SIG-M5 (cell line): ENCODE measurements around the gene ELF5.

ENCODE experiments used
- DNase-seq: peaks from one replicate; lab custom pipeline; 2025; lab: John Stamatoyannopoulos, UW

The ELF5 gene

DNA sequence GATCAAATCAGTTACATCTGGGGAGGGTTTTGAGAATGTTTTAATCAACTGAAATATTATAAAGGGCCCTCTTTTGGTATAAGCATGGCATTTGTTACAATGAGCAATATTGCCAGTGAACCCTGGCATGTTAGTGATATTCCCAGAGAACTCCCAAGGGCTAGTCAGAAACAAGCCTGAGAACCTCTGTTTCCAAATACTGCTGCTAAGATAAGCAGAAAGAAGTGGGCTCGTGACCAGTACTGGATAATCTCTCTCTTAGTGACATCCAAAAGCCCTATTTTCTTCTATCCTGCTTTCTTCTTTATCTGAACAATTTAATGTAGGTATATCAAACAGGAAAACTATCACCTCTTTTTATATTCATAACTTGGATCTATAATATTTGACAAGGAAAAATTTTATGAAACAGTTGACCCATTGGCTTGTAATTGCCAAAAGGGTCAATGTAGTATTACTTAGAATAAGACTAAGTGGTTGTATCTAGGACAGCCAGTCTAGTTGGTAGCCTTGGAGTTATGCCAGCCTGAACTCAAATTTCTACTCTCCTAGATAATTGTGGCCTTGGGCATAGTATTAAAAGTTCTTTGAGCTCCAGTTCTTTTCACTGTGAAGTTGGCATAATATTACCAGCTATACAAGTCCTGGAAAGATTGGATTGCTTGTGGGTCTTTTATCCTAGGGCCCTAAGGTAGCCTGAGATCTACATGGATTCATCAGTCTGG is 59.1 kb downstream of the ELF5 start:
- no peak for DNase-seq

DNA sequence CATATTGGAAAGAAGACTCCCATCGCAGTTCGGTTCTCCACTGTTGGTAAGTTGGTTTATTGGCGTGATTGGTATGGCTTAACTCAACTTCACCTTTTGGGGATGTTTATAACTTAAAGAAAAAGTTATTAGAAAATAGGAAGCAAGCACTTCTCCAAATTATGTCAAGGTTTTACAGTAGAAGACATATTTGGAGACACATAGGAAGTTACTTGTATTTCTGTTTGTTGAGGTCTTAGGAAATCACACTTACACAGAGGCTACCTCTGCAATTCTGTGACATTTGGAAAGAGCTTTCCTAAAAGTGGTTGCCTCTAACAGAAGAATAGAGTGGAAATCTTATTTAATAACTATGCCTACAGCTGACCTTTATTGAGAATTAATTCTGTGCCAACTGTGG is 62.5 kb downstream of the ELF5 start:
- DNase-seq, result peak; percentile 13

DNA sequence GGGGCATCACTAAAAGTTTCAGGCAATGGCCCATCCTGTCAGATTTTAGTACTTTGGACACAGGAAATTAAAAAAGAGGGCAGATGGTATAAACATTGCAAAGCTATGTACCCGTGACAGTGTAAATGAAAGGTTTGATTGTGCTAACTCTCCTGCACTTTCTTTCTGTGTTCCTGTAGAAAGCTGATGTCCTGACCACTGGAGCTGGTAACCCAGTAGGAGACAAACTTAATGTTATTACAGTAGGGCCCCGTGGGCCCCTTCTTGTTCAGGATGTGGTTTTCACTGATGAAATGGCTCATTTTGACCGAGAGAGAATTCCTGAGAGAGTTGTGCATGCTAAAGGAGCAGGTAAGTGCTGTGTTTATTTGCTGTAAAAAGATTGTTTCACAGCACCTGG is 64.6 kb downstream of the ELF5 start:
- no peak for DNase-seq

DNA sequence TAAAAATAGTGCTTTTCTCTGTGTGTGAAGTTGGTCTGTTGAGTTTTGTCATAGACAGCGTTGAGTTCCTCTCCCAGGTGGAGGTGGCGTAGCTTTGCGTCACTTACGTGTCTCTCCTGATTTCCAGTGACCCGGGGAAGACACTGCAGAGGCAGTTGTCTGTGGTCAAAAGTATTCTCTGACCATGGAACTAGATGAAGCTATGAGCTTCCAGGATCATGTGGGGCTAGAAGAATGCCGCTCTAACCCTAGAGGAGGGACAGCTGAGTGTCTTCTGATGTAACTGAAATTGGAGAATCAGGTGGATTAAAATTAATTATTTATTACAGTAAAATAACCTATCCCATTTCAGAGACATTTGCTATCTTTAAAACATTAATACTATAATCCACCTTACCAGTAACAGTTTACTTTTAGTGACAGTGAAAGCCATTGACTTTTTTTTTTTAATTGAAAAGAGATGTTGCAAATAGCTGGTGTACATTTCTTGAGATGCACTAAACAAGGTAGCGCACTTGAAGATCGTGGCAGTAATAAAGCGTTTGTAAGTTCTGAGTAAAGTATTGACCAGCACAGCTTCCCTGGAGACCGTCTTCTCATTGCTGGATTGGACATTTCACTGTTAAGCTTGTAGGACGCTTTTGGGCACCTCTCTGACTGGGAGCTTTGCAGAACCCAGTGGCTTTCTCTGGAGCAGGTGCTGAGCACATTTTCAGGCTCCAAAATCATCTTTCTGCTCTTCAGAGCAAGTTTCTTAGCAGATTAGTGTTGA is 65.2 kb downstream of the ELF5 start:
- DNase-seq, result no peak

DNA sequence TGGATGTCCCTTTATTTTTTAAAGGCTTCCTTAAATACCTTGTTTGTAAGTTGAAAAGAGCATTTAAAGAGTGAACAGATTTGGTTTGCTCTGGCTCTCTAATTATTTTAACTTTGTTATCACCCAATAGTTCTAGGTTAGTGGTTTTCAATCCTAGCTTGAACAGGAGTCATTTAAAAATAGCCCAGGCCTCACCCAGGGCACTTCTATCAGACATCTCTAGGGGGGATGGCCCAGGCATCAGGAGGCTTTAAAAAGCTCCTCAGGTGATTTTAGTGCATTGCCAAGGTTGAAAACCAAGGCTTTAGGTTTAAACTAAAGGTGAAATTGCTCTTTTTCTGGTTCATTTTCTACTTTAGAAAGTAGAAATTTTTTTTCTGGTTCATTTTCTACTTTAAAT is 66.5 kb downstream of the ELF5 start:
- no peak for DNase-seq

DNA sequence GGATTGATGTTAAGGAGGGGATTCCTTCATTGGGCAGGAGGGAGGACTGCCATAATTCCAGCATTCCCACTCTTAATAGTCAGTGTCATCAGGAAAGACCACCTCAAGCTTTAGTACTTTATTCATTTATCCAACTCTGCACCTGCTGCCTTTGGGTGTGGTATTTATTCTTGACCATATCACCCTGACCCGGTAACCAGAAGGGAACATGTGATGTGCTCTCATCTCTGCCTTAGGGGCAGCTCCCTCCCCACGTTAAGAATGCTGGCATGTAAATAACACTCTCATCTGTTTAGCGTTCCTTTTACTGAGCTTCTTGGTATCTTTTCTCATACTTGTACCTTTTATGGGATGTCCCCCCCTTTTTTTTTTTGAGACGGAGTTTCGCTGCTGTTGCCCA is 67.2 kb downstream of the ELF5 start:
- DNase-seq, result no peak

DNA sequence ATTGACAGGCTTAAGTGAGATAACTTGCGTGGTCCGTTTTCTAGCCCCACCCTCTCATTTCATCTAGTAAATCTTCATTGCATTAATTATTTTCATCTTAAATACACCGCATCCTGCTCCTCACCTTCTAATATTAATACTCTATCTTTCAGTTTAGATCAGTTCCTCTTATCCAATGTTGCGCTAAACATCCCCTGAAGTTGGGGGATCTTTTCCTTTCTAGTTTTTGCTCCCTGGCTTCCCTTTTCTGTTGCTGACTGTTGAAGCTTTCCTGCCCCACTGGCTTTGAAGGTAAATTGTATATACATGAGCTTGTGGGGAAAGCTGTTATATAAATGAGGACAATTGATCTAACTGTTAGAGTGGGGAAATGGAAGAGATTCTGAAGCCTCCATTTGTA is 67.6 kb downstream of the ELF5 start:
- no peak for DNase-seq

DNA sequence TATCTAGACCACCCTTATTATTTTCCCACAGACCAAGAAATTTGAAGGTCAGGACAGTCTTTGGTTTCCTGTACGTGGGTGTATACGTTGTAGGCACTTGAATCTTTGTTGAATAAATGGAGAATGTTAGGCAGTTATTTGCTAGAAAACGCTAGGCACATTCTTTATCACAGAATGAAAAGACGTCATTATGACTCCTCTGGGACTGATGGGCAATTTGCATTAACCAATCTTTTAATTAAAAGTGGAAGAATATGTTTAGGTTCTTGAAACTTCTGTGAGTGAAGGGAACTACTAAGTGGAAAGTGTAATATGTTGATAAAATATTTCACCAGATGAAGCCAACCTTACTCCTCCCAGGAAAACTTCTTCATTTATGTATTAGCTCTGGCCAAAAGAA is 69.2 kb downstream of the ELF5 start:
- DNase-seq, result no peak

DNA sequence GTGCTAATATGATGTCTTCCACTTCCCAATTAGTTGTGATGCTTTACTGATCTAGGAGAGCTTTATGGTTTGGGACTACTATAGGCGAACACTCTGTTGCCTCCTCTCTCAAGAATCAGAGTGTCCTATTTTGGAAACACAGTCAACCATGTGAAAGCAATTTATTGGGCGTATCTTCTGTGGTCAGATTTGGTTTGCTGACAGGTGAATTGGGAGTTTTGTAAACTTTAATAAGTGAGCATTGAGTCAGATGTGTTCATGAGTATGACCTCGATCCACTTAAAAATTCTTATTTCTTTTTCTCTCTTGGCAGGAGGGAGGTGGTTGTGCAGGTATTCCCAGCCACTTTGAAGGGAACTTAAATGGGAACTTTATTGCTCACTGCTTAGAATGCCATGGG is 70.5 kb downstream of the ELF5 start:
- no peak for DNase-seq

DNA sequence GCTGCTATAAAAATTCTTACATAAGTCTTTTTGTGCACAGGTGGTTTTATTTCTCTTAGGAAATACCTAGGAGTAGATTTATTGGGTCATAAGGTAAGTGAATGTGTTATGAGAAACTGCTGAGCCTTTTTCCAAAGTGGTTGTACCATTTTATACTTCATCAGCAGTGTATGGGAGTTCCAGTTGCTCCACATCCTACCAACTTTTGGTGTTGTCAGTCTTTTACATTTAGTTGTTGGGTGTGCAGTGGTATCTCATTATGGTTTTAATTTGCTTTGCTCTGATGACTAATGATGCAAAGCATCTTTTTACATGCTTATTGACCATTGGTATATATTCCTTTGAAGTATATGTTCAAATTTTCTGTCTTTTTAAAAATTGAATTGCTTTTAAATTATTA is 71.8 kb downstream of the ELF5 start:
- DNase-seq, result no peak

DNA sequence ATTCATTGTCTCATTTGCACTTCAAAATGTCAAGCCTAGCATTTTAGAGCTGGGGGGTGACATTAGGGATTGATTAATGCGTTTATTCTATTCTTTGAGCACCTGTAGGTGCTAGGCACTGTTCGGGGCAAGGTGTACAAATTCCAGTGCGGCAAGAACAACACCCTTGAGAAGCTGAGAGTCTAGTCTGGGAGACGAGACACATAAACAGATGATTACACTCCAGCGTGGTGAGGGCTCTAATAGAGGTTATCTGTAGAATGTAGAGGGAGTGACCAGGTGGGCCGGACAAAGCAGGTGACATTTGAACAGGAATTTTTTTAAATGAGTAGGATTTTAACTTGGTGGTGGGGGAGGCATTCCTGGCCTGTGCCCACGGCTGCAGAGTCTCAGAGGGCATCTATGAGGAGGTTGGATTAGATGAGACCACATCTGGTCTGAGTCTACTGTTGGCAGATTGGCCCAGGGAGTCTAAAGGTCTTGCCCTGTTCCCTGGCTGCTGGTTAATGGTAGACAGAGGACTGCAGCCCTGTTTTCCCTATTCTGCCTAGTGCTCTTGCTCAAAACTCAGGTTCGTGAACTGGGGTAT is 73.9 kb downstream of the ELF5 start:
- DNase-seq, result no peak

DNA sequence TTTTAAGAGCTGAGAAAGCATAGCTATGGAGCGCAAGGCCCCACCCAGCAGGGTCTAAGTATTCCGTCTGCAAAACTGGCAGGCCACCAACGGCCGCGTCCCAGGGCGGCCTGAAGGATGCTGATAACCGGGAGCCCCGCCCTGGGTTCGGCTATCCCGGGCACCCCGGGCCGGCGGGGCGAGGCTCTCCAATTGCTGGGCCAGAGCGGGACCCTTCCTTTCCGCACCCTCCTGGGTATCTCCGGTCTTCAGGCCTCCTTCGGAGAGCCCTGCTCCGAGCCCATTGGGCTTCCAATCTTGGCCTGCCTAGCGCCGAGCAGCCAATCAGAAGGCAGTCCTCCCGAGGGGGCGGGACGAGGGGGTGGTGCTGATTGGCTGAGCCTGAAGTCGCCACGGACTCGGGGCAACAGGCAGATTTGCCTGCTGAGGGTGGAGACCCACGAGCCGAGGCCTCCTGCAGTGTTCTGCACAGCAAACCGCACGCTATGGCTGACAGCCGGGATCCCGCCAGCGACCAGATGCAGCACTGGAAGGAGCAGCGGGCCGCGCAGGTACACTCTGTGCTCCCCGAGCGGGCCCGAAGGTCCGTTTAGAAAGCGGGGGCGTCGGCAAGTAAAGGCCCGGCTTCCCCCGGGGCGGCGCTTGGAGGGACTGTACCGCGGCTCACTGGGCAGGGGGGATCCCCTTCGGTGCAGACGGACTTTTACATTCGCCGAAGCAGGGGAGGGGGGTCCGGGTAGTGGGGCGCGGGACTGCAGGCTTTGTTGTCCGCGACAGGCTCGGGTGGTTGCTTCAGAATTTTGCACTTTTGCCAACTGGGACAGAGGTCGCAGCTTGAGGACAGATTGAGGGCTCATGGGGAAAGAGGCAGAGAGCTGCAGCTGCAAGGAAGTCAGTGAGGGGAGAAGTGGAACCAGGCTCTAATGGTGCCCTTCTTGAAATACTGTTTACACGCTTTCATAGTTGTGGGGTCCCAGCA is 74.8 kb downstream of the ELF5 start, which contains the start of gene CAT:
Gene CAT (plus strand): TSS at position 406 of the 979 bp plus-strand sequence. CDS start 80 bp downstream, at position 486.
- peak; percentile 87 for DNase-seq

DNA sequence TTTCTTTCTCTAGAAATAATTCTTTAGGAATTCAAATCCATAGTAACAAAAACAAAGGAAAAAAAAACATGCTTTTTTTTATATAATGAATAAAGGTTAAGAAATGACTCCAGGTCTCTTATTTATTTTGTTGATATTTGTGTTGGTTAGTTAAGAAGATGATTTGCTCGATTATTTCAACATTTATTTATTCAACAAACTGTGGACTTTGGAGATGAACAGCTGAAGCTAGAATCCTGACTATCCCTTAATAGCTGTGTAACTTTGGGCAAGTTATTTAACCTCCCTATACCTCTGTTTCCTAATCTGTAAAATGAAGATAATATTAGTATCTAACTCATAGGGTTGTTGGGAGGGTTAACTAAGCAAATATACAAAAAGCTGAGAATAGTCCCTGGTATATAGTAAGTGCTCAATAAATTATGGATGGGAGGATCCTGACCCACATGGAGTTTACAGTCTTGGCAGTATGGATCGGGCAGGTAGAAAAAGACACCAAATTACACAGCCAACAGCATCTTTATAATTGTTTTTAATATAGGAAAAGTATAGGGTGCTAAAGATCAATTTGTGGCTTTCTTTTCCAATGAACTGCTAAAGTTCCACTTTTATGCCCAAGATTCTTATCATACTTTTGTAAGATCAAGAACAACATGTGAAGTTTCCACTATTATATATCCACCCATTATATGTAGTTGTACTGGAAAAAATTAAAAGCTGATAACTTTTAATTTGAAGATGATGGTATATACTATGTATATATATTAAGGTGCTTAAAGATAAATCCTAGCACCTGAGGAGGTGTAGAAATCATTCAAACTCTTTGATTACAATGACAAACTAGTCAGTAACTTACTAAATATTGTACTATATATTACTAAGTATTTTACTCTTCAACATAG is 76.1 kb downstream of the ELF5 start:
- no peak for DNase-seq

DNA sequence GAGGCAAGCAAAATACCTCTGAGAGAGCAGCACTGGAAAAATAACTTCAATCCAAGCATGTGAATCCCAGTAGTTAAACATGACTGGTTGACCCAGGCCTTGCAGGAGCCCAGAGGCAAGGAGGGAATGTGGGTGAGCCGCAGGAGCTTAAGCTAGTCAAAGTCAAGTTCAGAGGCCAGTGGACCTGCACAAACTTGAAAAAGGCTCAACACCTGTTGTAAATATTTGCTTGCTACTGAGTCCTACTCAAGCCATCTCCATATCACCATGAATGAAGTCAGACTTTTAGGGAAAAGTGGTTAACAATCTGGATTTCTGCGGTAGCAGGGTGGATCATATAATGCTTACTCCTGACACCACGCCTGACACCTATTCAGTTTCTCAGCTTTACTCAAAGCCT is 79.7 kb downstream of the ELF5 start:
- DNase-seq, result no peak

DNA sequence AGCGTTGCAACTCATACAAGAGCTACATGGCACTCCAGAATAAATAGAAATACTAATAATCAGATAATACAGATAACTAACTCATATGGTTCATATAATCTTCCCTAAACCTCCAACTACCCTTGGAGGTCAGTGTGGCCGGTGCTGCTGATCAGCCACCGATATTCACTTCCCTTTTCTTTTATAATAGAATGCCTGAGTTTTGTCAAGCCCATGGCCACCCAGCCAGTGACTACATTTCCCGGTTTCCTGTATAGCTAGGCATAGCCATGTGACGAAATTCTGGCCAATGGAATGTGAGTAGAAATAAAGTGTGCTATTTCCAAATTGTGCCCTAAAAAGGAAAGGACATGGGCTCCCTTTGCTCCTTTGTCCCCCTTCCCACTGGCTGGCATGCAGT is 80.8 kb downstream of the ELF5 start:
- DNase-seq, result peak; percentile 11

DNA sequence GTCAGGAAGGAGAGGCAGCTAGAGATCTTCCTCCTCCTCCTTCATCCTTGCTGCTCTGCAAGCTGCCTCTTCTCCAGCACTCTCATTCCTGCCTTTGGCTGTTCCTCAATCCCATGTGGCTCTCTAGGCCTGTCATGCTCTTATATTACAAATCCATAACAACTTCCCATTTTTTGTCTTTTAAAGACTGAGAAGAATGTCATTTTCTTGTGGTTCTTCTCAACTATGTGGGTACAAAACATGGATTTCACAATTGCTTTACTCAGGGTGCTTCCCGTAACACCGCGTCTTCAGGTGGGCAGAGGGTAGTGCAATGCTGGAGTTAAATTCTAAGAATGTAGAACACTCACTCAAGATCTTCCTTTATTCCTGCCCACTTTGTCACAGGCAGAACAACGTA is 81.6 kb downstream of the ELF5 start:
- peak; percentile 27 for DNase-seq
